GM12878 (cell line): ENCODE results near the gene HIRIP3. TPM values are rescaled to one million over a fixed set of nuclear protein-coding genes. Genes with fewer than 3 reads are reported as not detected.

Experiments used
- ATF7 ChIP-seq: fragments of 450-650 bp; IDR thresholded peaks from 2 replicates; pipeline ENCODE4 v1.6.1; 2016; ENCODE audit warnings: low read depth, mild to moderate bottlenecking
- BACH1 ChIP-seq: fragments of 450-650 bp; IDR thresholded peaks from 2 replicates; pipeline ENCODE4 v1.6.1; 2017; ENCODE audit warnings: mild to moderate bottlenecking, borderline replicate concordance
- BCL3 ChIP-seq: IDR thresholded peaks from 2 replicates; pipeline ENCODE4 v1.6.1; 2011; ENCODE audit warnings: borderline replicate concordance, low read depth, mild to moderate bottlenecking, moderate library complexity, low read length; ENCODE audit not compliant: insufficient read depth, poor library complexity, severe bottlenecking
- EZH2 ChIP-seq: IDR thresholded peaks from 2 replicates; pipeline ENCODE4 v1.6.1; 2012; ENCODE audit warnings: low read depth, mild to moderate bottlenecking, control low read depth, inconsistent platforms, low read length, borderline replicate concordance; ENCODE audit not compliant: control insufficient read depth
- FOS ChIP-seq: IDR thresholded peaks from 3 replicates; pipeline ENCODE4 v1.6.1; 2011; ENCODE audit warnings: borderline replicate concordance; ENCODE audit not compliant: insufficient read length; ENCODE audit errors: extremely low read depth
- FOXK2 ChIP-seq: fragments of 450-650 bp; IDR thresholded peaks from 2 replicates; pipeline ENCODE4 v1.6.1; 2017; ENCODE audit warnings: mild to moderate bottlenecking, moderate library complexity
- JUNB ChIP-seq: IDR thresholded peaks from 2 replicates; pipeline ENCODE4 v1.6.1; 2016; ENCODE audit warnings: antibody characterized with exemption, mild to moderate bottlenecking
- KAT2A ChIP-seq: conservative IDR thresholded peaks from 2 replicates; pipeline ENCODE4 v1.6.1; 2011; ENCODE audit warnings: low read depth, low read length; ENCODE audit not compliant: control insufficient read depth
- LARP7 ChIP-seq: fragments of 450-650 bp; IDR thresholded peaks from 2 replicates; pipeline ENCODE4 v1.6.1; 2017; ENCODE audit warnings: mild to moderate bottlenecking
- MEF2A ChIP-seq: IDR thresholded peaks from 2 replicates; pipeline ENCODE4 v1.6.1; 2011; ENCODE audit warnings: low read depth, mild to moderate bottlenecking, low read length, moderate library complexity; ENCODE audit not compliant: insufficient read depth
- MEF2B ChIP-seq: fragments of 450-650 bp; IDR thresholded peaks from 2 replicates; pipeline ENCODE4 v1.6.1; 2018; ENCODE audit warnings: mild to moderate bottlenecking, moderate library complexity; ENCODE audit not compliant: partially characterized antibody, poor library complexity, severe bottlenecking
- NFXL1 ChIP-seq: fragments of 450-650 bp; IDR thresholded peaks from 2 replicates; pipeline ENCODE4 v1.6.1; 2017; ENCODE audit warnings: antibody characterized with exemption, mild to moderate bottlenecking, borderline replicate concordance
- NFYB ChIP-seq: IDR thresholded peaks from 2 replicates; pipeline ENCODE4 v1.6.1; 2011; ENCODE audit warnings: low read depth, mild to moderate bottlenecking, low read length, improper control_type of control experiment, moderate library complexity; ENCODE audit not compliant: insufficient read depth
- PAX5 ChIP-seq: IDR thresholded peaks from 2 replicates; pipeline ENCODE4 v1.6.1; 2011; ENCODE audit warnings: low read depth, low read length, borderline replicate concordance
- RAD51 ChIP-seq: fragments of 450-650 bp; IDR thresholded peaks from 2 replicates; pipeline ENCODE4 v1.6.1; 2016; ENCODE audit warnings: moderate library complexity, mild to moderate bottlenecking, inconsistent platforms
- RBBP5 ChIP-seq: fragments of 200-600 bp; sonication (generic); conservative IDR thresholded peaks from 2 replicates; pipeline ENCODE4 v1.6.1; 2016
- SUPT20H ChIP-seq: IDR thresholded peaks from 2 replicates; pipeline ENCODE4 v1.6.1; 2011; ENCODE audit warnings: low read depth, mild to moderate bottlenecking, low read length, moderate library complexity, borderline replicate concordance; ENCODE audit not compliant: control insufficient read depth
- ZBTB40 ChIP-seq: fragments of 450-650 bp; IDR thresholded peaks from 2 replicates; pipeline ENCODE4 v1.6.1; 2016; ENCODE audit warnings: mild to moderate bottlenecking, moderate library complexity, borderline replicate concordance
- polyA plus RNA-seq, 11 experiments: library from polyadenylated mRNA; depleted of rRNA in 4 of 11; unstranded in 6 of 11; stranded (reverse) in 5 of 11; fragments of >200 nt; fragmentation: Nextera tagmentation in 4 of 11; fragmentation: Illumina TruSeq in 1 of 11; extraction: Ambion mirVana in 4 of 11; extraction: Trizol in 1 of 11; gene quantifications; 1 replicate in 1 of 11; 2 replicates in 10 of 11; pipeline versions ENCODE4 v1.2.1 to v1.2.3, GENCODE V29; 2011 to 2016; ENCODE audit warnings: inconsistent platforms in 2 of 11, missing spikeins in 2 of 11, low read depth in 1 of 11
- total RNA-seq, 4 experiments: library from RNA; depleted of rRNA in 3 of 4; stranded (reverse); fragments of >200 nt in 3 of 4; fragmentation: Illumina TruSeq in 1 of 4; extraction: Trizol in 1 of 4; gene quantifications; 2 replicates each; pipeline versions ENCODE4 v1.2.1 to v1.2.3, GENCODE V29; 2013 to 2021
- TF ChIP-seq, protein P1 (sequence below): fragments of 450-650 bp; IDR thresholded peaks from 2 replicates; pipeline ENCODE4 v1.6.1; 2016; ENCODE audit warnings: mild to moderate bottlenecking
- TF ChIP-seq, protein P2 (sequence below): fragments of 450-650 bp; IDR thresholded peaks from 2 replicates; pipeline ENCODE4 v1.6.1; 2016; ENCODE audit warnings: mild to moderate bottlenecking

The HIRIP3 gene
- total and polyA plus RNA-seq, 10 of the 15 experiments (the other 5 are each of a cell fraction or from before 2014, with no cell fraction given): 4.1 to 43.5 (median 23.9) TPM

GRCh38 chr16:29961479-29962343, 33.7 kb downstream of the HIRIP3 start, which contains the start of gene TMEM219 (continued):
- TF ChIP-seq PAX5 (peak; percentile 8; the same call in 1 of the 2 replicates), NFYB (no peak), MEF2A (no peak), NFXL1 (no peak), FOXK2 (peak; percentile 96), LARP7 (peak; percentile 84), SUPT20H (no peak), ZBTB40 (peak; percentile 28; the same call in 1 of the 2 replicates), MEF2B (peak; percentile 19), BCL3 (no peak), FOS (no peak), RAD51 (no peak), EZH2 (no peak), JUNB (no peak), RBBP5 (no peak), KAT2A (no peak), ATF7 (peak; percentile 98), BACH1 (0 out of 2 replicates have a peak, but pooled peaks have one; percentile 51)
- TF ChIP-seq, protein P1, sequence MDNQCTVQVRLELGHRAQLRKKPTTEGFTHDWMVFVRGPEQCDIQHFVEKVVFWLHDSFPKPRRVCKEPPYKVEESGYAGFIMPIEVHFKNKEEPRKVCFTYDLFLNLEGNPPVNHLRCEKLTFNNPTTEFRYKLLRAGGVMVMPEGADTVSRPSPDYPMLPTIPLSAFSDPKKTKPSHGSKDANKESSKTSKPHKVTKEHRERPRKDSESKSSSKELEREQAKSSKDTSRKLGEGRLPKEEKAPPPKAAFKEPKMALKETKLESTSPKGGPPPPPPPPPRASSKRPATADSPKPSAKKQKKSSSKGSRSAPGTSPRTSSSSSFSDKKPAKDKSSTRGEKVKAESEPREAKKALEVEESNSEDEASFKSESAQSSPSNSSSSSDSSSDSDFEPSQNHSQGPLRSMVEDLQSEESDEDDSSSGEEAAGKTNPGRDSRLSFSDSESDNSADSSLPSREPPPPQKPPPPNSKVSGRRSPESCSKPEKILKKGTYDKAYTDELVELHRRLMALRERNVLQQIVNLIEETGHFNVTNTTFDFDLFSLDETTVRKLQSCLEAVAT: peak; percentile 83
- TF ChIP-seq, protein P2, sequence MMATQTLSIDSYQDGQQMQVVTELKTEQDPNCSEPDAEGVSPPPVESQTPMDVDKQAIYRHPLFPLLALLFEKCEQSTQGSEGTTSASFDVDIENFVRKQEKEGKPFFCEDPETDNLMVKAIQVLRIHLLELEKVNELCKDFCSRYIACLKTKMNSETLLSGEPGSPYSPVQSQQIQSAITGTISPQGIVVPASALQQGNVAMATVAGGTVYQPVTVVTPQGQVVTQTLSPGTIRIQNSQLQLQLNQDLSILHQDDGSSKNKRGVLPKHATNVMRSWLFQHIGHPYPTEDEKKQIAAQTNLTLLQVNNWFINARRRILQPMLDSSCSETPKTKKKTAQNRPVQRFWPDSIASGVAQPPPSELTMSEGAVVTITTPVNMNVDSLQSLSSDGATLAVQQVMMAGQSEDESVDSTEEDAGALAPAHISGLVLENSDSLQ: peak; percentile 9; the same call in 1 of the 2 replicates
